H9 (cell line): ENCODE measurements around the gene P4HA3. TPM values are rescaled to one million over a fixed set of nuclear protein-coding genes. Genes with fewer than 3 reads are reported as not detected.

Experiments
- DNase-seq: peaks from one replicate; pipeline ENCODE4 v3.0.0-alpha.2; 2017
- H2AFZ ChIP-seq: one replicate; pipeline ENCODE4 v1.6.1; 2013; ENCODE audit warnings: mild to moderate bottlenecking, low read length, control low read depth, moderate library complexity
- H2AK5ac ChIP-seq: 2 replicates; pipeline ENCODE4 v1.6.1; 2013; ENCODE audit warnings: low read length, control low read depth, mixed read lengths; ENCODE audit not compliant: insufficient read length
- H2BK120ac ChIP-seq: one replicate; pipeline ENCODE4 v1.6.1; 2013; ENCODE audit warnings: low read depth, mild to moderate bottlenecking, low read length, control low read depth, inconsistent platforms; ENCODE audit not compliant: poor library complexity, severe bottlenecking
- H2BK12ac ChIP-seq: 2 replicates; pipeline ENCODE4 v1.6.1; 2013; ENCODE audit warnings: low read length, control low read depth, mixed read lengths, low read depth; ENCODE audit not compliant: insufficient read length
- H2BK15ac ChIP-seq: 2 replicates; pipeline ENCODE4 v1.6.1; 2013; ENCODE audit warnings: low read depth, low read length, control low read depth
- H2BK20ac ChIP-seq: one replicate; pipeline ENCODE4 v1.6.1; 2013; ENCODE audit warnings: low read depth, mild to moderate bottlenecking, low read length, control low read depth, inconsistent platforms; ENCODE audit not compliant: poor library complexity, severe bottlenecking
- H2BK5ac ChIP-seq: 2 replicates; pipeline ENCODE4 v1.6.1; 2013; ENCODE audit warnings: low read length, control low read depth, mixed read lengths; ENCODE audit not compliant: insufficient read length
- H3K14ac ChIP-seq: 2 replicates; pipeline ENCODE4 v1.6.1; 2013; ENCODE audit warnings: low read length, control low read depth; ENCODE audit not compliant: insufficient read depth
- H3K18ac ChIP-seq: 2 replicates; pipeline ENCODE4 v1.6.1; 2013; ENCODE audit warnings: low read depth, mild to moderate bottlenecking, mixed read lengths, low read length, control low read depth; ENCODE audit not compliant: insufficient read length
- H3K23ac ChIP-seq: 2 replicates; pipeline ENCODE4 v1.6.1; 2013; ENCODE audit warnings: low read length, control low read depth, mixed read lengths, low read depth; ENCODE audit not compliant: insufficient read length
- H3K23me2 ChIP-seq: 2 replicates; pipeline ENCODE4 v1.6.1; 2013; ENCODE audit warnings: low read depth, mild to moderate bottlenecking, mixed read lengths, low read length, control low read depth; ENCODE audit not compliant: insufficient read length, poor library complexity, severe bottlenecking
- H3K27ac ChIP-seq: 2 replicates; pipeline ENCODE4 v1.5.1; 2013; ENCODE audit warnings: low read length, control low read depth, mixed read lengths, low read depth; ENCODE audit not compliant: insufficient read length
- H3K27me3 ChIP-seq: 2 replicates; pipeline ENCODE4 v1.6.1; 2013; ENCODE audit warnings: low read length, control low read depth, inconsistent platforms; ENCODE audit not compliant: insufficient read depth
- H3K4ac ChIP-seq: 2 replicates; pipeline ENCODE4 v1.6.1; 2013; ENCODE audit warnings: low read depth, mild to moderate bottlenecking, control low read depth, inconsistent platforms, low read length, moderate library complexity
- H3K4me1 ChIP-seq: 2 replicates; pipeline ENCODE4 v1.6.1; 2013; ENCODE audit warnings: low read length, control low read depth, inconsistent platforms; ENCODE audit not compliant: insufficient read depth
- H3K4me2 ChIP-seq: 2 replicates; pipeline ENCODE4 v1.6.1; 2013; ENCODE audit warnings: low read length, control low read depth, mixed read lengths; ENCODE audit not compliant: insufficient read length, insufficient read depth
- H3K56ac ChIP-seq: 2 replicates; pipeline ENCODE4 v1.6.1; 2013; ENCODE audit warnings: low read depth, mild to moderate bottlenecking, mixed read lengths, low read length, control low read depth; ENCODE audit not compliant: insufficient read length
- H3K79me1 ChIP-seq: 2 replicates; pipeline ENCODE4 v1.6.1; 2013; ENCODE audit warnings: low read depth, mild to moderate bottlenecking, moderate library complexity, low read length, control low read depth, inconsistent platforms; ENCODE audit not compliant: insufficient read depth, poor library complexity, severe bottlenecking
- H3K79me2 ChIP-seq: 2 replicates; pipeline ENCODE4 v1.6.1; 2013; ENCODE audit warnings: low read length, control low read depth, inconsistent platforms; ENCODE audit not compliant: insufficient read depth
- H3K9ac ChIP-seq: 2 replicates; pipeline ENCODE4 v1.6.1; 2013; ENCODE audit warnings: low read length, control low read depth, mixed read lengths; ENCODE audit not compliant: insufficient read length; ENCODE audit errors: extremely low read depth
- H3K9me3 ChIP-seq: one replicate; pipeline ENCODE4 v1.6.1; 2013; ENCODE audit warnings: low read depth, low read length, inconsistent platforms; ENCODE audit not compliant: control insufficient read depth
- H3T11ph ChIP-seq: one replicate; pipeline ENCODE4 v1.6.1; 2013; ENCODE audit warnings: mild to moderate bottlenecking, low read length, control low read depth, inconsistent platforms
- H4K20me1 ChIP-seq: one replicate; pipeline ENCODE4 v1.6.1; 2013; ENCODE audit not compliant: control insufficient read depth, insufficient read length, insufficient read depth
- H4K5ac ChIP-seq: 2 replicates; pipeline ENCODE4 v1.6.1; 2013; ENCODE audit warnings: low read depth, mild to moderate bottlenecking, mixed read lengths, low read length, control low read depth; ENCODE audit not compliant: insufficient read length
- H4K8ac ChIP-seq: replicated peaks from 2 replicates; pipeline ENCODE4 v1.6.1; 2013; ENCODE audit warnings: low read length, control low read depth, mixed read lengths, low read depth; ENCODE audit not compliant: insufficient read length
- H4K91ac ChIP-seq: 2 replicates; pipeline ENCODE4 v1.6.1; 2013; ENCODE audit warnings: low read depth, mild to moderate bottlenecking, moderate library complexity, mixed read lengths, low read length, control low read depth; ENCODE audit not compliant: insufficient read length
- H3K27ac Mint-ChIP-seq, 3 experiments: 2 replicates in 2 of 3; 3 replicates in 1 of 3; pipeline ENCODE4 v1.8.0; 2020 to 2021; ENCODE audit warnings: mixed read lengths in 3 of 3, mild to moderate bottlenecking in 1 of 3, moderate library complexity in 1 of 3
- H3K27me3 Mint-ChIP-seq: 2 replicates; pipeline ENCODE4 v1.8.0; 2021; ENCODE audit warnings: low read depth, mild to moderate bottlenecking, moderate library complexity, mixed read lengths
- H3K36me3 Mint-ChIP-seq, 3 experiments: 2 replicates in 2 of 3; 3 replicates in 1 of 3; pipeline ENCODE4 v1.8.0; 2020 to 2021; ENCODE audit warnings: low read depth in 3 of 3, mixed read lengths in 3 of 3; ENCODE audit not compliant: insufficient read depth in 1 of 3
- H3K4me1 Mint-ChIP-seq, 2 experiments: 2 replicates each; pipeline ENCODE4 v1.8.0; 2020; ENCODE audit warnings: mixed read lengths in 2 of 2
- H3K4me3 Mint-ChIP-seq, 2 experiments: 2 replicates in 1 of 2; 3 replicates in 1 of 2; pipeline ENCODE4 v1.8.0; 2020 to 2021; ENCODE audit warnings: mild to moderate bottlenecking in 2 of 2, mixed read lengths in 2 of 2, moderate library complexity in 1 of 2
- H3K9me3 Mint-ChIP-seq, 2 experiments: 2 replicates in 1 of 2; 3 replicates in 1 of 2; pipeline ENCODE4 v1.8.0; 2020; ENCODE audit warnings: mild to moderate bottlenecking in 2 of 2, mixed read lengths in 2 of 2, moderate library complexity in 1 of 2
- CTCF ChIP-seq: fragments of 200-600 bp; sonication (generic); conservative IDR thresholded peaks from 3 replicates; pipeline ENCODE4 v1.8.0; 2021; ENCODE audit warnings: antibody characterized with exemption, mild to moderate bottlenecking
- WGBS: extraction: QIAGEN DNeasy Blood & Tissue Kit; methylation state at CpG from one replicate; pipeline ENCODE4 v1.1.7; 2013; ENCODE audit warnings: missing lambda C conversion rate, low lambda C conversion rate, mixed read lengths; ENCODE audit not compliant: insufficient read length; ENCODE audit errors: extremely low coverage; 5-methylcytosine and 5-hydroxymethylcytosine counted together
- total RNA-seq: library from RNA; stranded (reverse); gene quantifications from 2 replicates; pipeline ENCODE4 v1.2.1, GENCODE V29; 2021

P4HA3 gene
- total RNA-seq, 1 experiment from 2014 or later = not detected

GRCh38 chr11:74347381-74347780 lies 35.9 kb upstream of the P4HA3 start:
- Histone ChIP-seq H4K8ac (no peak overlapping the region), H4K5ac (no peak overlapping the region), H3K18ac (no peak overlapping the region), H2AK5ac (no peak overlapping the region), H2BK5ac (no peak overlapping the region), H4K91ac (no peak overlapping the region), H3K56ac (no peak overlapping the region), H3K27me3 (no peaks in the 10 kb centered on the region), H2AFZ (no peak overlapping the region), H3K4me1 (no peaks in the 10 kb centered on the region), H2BK12ac (no peak overlapping the region), H3K4me2 (no peak overlapping the region), H3K79me2 (no peaks in the 10 kb centered on the region), H3K27ac (no peak overlapping the region), H4K20me1 (no peaks in the 10 kb centered on the region), H3K14ac (no peak overlapping the region), H3K4ac (no peak overlapping the region), H3K23me2 (no peaks in the 10 kb centered on the region), H3T11ph (no peak overlapping the region), H2BK15ac (no peak overlapping the region), H3K79me1 (no peaks in the 10 kb centered on the region), H2BK20ac (no peak overlapping the region), H3K9me3 (no peaks in the 10 kb centered on the region), H3K9ac (no peak overlapping the region), H2BK120ac (no peak overlapping the region), H3K23ac (no peak overlapping the region)
- no peak for TF ChIP-seq CTCF
- peaks cover 14 to 27% (median 14%) of the 10 kb centered on the region in 3 experiments for H3K36me3 Mint-ChIP-seq
- no peaks in the 10 kb centered on the region for H3K4me1 Mint-ChIP-seq
- no peaks in the 10 kb centered on the region for H3K27me3 Mint-ChIP-seq
- peaks cover 0 to 4% of the 10 kb centered on the region in 2 experiments; a peak in 1 of 5 replicates for H3K9me3 Mint-ChIP-seq
- DNase-seq = no peak
- H3K4me3 Mint-ChIP-seq = no peak overlapping the region
- peak overlapping the region in 1 of 3 experiments; percentile 17; a peak in 1 of 7 replicates for H3K27ac Mint-ChIP-seq
- no CpG with 5 or more reads among the region's 2 CpGs for WGBS
